Measurements from ENCODE around the gene CACFD1. TPM values are rescaled to one million over a fixed set of nuclear protein-coding genes. Genes with fewer than 3 reads are reported as not detected.
A peak's percentile ranks its signal among the peaks of the same experiment; 100 is the strongest.

CACFD1 gene
- total and polyA plus RNA-seq, 2 donors (not counting 1 experiment from before 2014, with no cell fraction given) = 27.4 to 31.1 TPM

DNA sequence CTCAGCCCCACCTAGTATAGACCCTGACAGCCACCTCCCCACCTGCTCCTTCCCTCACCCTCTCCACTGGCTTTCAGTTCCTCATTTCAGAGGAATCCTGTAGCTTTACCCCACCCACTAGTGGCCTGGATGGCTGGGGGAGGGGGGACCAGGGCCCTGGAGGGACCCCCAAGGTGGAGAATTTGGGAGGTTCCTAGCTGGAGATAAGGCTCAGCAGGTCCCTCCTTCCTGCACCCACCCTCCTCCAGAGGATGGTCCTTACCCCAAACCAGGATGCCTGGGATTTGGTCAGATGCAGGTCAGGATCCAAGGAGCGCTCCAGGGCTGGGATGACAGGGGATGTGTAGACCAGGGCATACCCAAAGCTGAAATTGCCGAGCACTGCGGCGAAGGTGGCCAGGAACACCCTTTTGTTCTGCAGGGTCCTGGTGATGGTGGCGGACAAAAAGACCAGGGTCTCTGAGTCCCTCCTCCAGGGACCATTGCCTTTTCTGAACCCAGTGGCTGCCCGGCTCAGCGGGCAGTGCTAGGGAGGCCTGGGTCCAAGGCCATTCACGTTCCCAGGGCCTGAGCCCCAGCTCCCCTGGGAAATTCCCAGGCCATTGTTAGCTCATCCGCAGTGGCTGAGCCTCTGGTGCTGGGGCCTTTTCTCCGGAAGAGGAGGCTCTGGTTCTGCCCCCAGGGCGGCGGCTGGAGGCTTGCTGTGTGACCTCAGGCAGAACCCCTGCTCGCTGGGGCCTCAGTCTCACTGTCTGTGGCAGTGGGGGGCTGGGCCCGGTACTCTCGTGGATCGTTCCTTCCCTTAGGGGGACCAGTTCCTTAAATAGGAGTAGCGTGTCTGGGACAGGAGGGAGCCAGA is 18.4 kb downstream of the CACFD1 start:
- Histone ChIP-seq H3K9ac (ENCODE audit: low read length) (peak overlapping the region; percentile 82), H3K4me2 (replicated peaks; ENCODE audit: low read depth, low read length, poor library complexity, severe bottlenecking) (peak overlapping the region; percentile 94), H2AFZ (ENCODE audit: insufficient read depth, low read depth, low read length, poor library complexity, severe bottlenecking) (peak overlapping the region; percentile 85), H3K9me3 (ENCODE audit: control extremely low read depth in 1 of 3, control insufficient read depth in 2 of 3, insufficient read depth in 1 of 3, low read length in 2 of 3) (no peaks in the 10 kb centered on the region), H3K4me1 (ENCODE audit: control insufficient read depth in 2 of 2, insufficient read depth in 2 of 2, low read length in 2 of 2) (peaks cover 31 to 61% of the 10 kb centered on the region in 2 donors), H4K20me1 (ENCODE audit: control insufficient read depth, insufficient read depth, low read length, poor library complexity, severe bottlenecking) (peaks cover 47% of the 10 kb centered on the region), H3K36me3 (replicated peaks in 1 of 2; ENCODE audit: control extremely low read depth in 1 of 2, control insufficient read depth in 1 of 2, extremely low read depth in 1 of 2, insufficient read depth in 2 of 2, low read length in 1 of 2) (peaks cover 0 to 43% of the 10 kb centered on the region in 2 experiments), H3K27ac (ENCODE audit: low read length in 2 of 2) (peak overlapping the region; percentile 61 to 78), H3K79me2 (ENCODE audit: control insufficient read depth, insufficient read depth, low read length) (peaks cover 30% of the 10 kb centered on the region), H3K27me3 (replicated peaks in 1 of 4; ENCODE audit: control extremely low read depth in 1 of 4, control insufficient read depth in 3 of 4, insufficient read depth in 4 of 4, low read length in 3 of 4) (no peaks in the 10 kb centered on the region), H3K4me3 (ENCODE audit: control extremely low read depth in 1 of 5, extremely low read depth in 1 of 5, insufficient read depth in 1 of 5, low read depth in 2 of 5, low read length in 4 of 5) (peak overlapping the region; percentile 22 to 83 (median 79))
- peak overlapping the region; percentile 89 for H3K4me3 Mint-ChIP-seq
- DNase-seq (peak; percentile 75), ATAC-seq (ENCODE audit: low read depth) (peak; percentile 48)
- peaks cover 2% of the 10 kb centered on the region for H3K27me3 Mint-ChIP-seq
- WGBS (ENCODE audit: insufficient coverage) = 22% methylated on average over 17 of the region's 17 CpGs
- ChIA-PET CTCF (interaction anchor here (0.7 to 2.8 kb wide), 6 partner anchors 8 to 334 kb away, joined by 3 to 7 read pairs (median 3); partner anchors contain the start of genes MED22 and RPL7A), POLR2A (interaction anchor here (0.7 to 2.6 kb wide), 7 partner anchors 18 to 1759 kb away, joined by 3 to 28 read pairs (median 3); partner anchors contain the start of genes CACFD1 and GTF3C5)
- H3K4me1 Mint-ChIP-seq = peaks cover 33% of the 10 kb centered on the region
- intact Hi-C loops (cut with micrococcal nuclease) = loop anchor here (2.0 to 10.0 kb wide), 3 partner anchors 71 to 363 kb away; partner anchors contain the start of genes MED22 and RPL7A
- no peaks in the 10 kb centered on the region for H3K9me3 Mint-ChIP-seq (ENCODE audit: insufficient read depth)
- H3K27ac Mint-ChIP-seq = peak overlapping the region; percentile 90
- TF ChIP-seq EZH2 (IDR thresholded peaks at IDR 0.05; ENCODE audit: borderline replicate concordance, insufficient read depth, low read depth, low read length, poor library complexity, severe bottlenecking) = no peak
- TF ChIP-seq, protein P1, sequence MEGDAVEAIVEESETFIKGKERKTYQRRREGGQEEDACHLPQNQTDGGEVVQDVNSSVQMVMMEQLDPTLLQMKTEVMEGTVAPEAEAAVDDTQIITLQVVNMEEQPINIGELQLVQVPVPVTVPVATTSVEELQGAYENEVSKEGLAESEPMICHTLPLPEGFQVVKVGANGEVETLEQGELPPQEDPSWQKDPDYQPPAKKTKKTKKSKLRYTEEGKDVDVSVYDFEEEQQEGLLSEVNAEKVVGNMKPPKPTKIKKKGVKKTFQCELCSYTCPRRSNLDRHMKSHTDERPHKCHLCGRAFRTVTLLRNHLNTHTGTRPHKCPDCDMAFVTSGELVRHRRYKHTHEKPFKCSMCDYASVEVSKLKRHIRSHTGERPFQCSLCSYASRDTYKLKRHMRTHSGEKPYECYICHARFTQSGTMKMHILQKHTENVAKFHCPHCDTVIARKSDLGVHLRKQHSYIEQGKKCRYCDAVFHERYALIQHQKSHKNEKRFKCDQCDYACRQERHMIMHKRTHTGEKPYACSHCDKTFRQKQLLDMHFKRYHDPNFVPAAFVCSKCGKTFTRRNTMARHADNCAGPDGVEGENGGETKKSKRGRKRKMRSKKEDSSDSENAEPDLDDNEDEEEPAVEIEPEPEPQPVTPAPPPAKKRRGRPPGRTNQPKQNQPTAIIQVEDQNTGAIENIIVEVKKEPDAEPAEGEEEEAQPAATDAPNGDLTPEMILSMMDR (IDR thresholded peaks at IDR 0.05) = no peak
